ENCODE measurements around the gene MCRIP1. TPM values are rescaled to one million over a fixed set of nuclear protein-coding genes. Genes with fewer than 3 reads are reported as not detected.

The MCRIP1 gene
- total RNA-seq, 1 experiment from 2014 or later, result 38.5 TPM

- H3K4me1 Mint-ChIP-seq (ENCODE audit: low read depth, unreplicated experiment), result peaks cover 22% of the 10 kb centered on the region
- intact Hi-C loops (cut with micrococcal nuclease; ENCODE audit: unreplicated experiment), result no loop called here
- peaks cover 45% of the 10 kb centered on the region for H3K27me3 Mint-ChIP-seq (ENCODE audit: unreplicated experiment)
- TF ChIP-seq CTCF (IDR thresholded peaks at IDR 0.05; ENCODE audit: unreplicated experiment), result no peak
- CTCF ChIA-PET, result interaction anchor here (0.7 kb wide), 1 partner anchor 570 kb away, joined by 5 read pairs; no protein-coding TSS in a partner anchor
- H3K9me3 Mint-ChIP-seq (ENCODE audit: low read depth, unreplicated experiment), result peaks cover 3% of the 10 kb centered on the region
- H3K27ac Mint-ChIP-seq (ENCODE audit: unreplicated experiment), result no peak overlapping the region
- H3K36me3 Mint-ChIP-seq (ENCODE audit: insufficient read depth, unreplicated experiment), result peaks cover 5% of the 10 kb centered on the region
- no TSS peak for BruUV-seq (replicated peaks)
- no peak overlapping the region for H3K4me3 Mint-ChIP-seq (ENCODE audit: low read depth, unreplicated experiment)
- DNase-seq, result no peak
These were observed 21.2 kb downstream of the MCRIP1 start for GRCh38 chr17:81811705-81812570.

GRCh38 chr17:81810892-81811704, 22.0 kb downstream of the MCRIP1 start:
- H3K27me3 Mint-ChIP-seq (ENCODE audit: unreplicated experiment), result peaks cover 51% of the 10 kb centered on the region
- H3K27ac Mint-ChIP-seq (ENCODE audit: unreplicated experiment), result no peak overlapping the region
- no peak for DNase-seq
- peaks cover 13% of the 10 kb centered on the region for H3K4me1 Mint-ChIP-seq (ENCODE audit: low read depth, unreplicated experiment)
- BruUV-seq (replicated peaks), result no TSS peak
- no peak for TF ChIP-seq CTCF (IDR thresholded peaks at IDR 0.05; ENCODE audit: unreplicated experiment)
- CTCF ChIA-PET, result interaction anchor here (0.7 kb wide), 1 partner anchor 569 kb away, joined by 5 read pairs; no protein-coding TSS in a partner anchor
- intact Hi-C loops (cut with micrococcal nuclease; ENCODE audit: unreplicated experiment), result no loop called here
- peaks cover 3% of the 10 kb centered on the region for H3K9me3 Mint-ChIP-seq (ENCODE audit: low read depth, unreplicated experiment)
- H3K36me3 Mint-ChIP-seq (ENCODE audit: insufficient read depth, unreplicated experiment), result peaks cover 5% of the 10 kb centered on the region
- H3K4me3 Mint-ChIP-seq (ENCODE audit: low read depth, unreplicated experiment), result no peak overlapping the region

- peaks cover 57% of the 10 kb centered on the region for H3K27me3 Mint-ChIP-seq (ENCODE audit: unreplicated experiment)
- no peak for TF ChIP-seq CTCF (IDR thresholded peaks at IDR 0.05; ENCODE audit: unreplicated experiment)
- peaks cover 3% of the 10 kb centered on the region for H3K9me3 Mint-ChIP-seq (ENCODE audit: low read depth, unreplicated experiment)
- H3K4me3 Mint-ChIP-seq (ENCODE audit: low read depth, unreplicated experiment), result no peak overlapping the region
- peaks cover 5% of the 10 kb centered on the region for H3K36me3 Mint-ChIP-seq (ENCODE audit: insufficient read depth, unreplicated experiment)
- intact Hi-C loops (cut with micrococcal nuclease; ENCODE audit: unreplicated experiment), result no loop called here
- CTCF ChIA-PET, result no interaction called here
- DNase-seq, result no peak
- H3K27ac Mint-ChIP-seq (ENCODE audit: unreplicated experiment), result no peak overlapping the region
- no TSS peak for BruUV-seq (replicated peaks)
- peaks cover 8% of the 10 kb centered on the region for H3K4me1 Mint-ChIP-seq (ENCODE audit: low read depth, unreplicated experiment)
These were observed 22.6 kb downstream of the MCRIP1 start for GRCh38 chr17:81810476-81810875.

- Mint-ChIP-seq H3K36me3 (ENCODE audit: insufficient read depth, unreplicated experiment) (peaks cover 5% of the 10 kb centered on the region), H3K4me1 (ENCODE audit: low read depth, unreplicated experiment) (peaks cover 7% of the 10 kb centered on the region), H3K4me3 (ENCODE audit: low read depth, unreplicated experiment) (no peak overlapping the region), H3K9me3 (ENCODE audit: low read depth, unreplicated experiment) (peaks cover 3% of the 10 kb centered on the region), H3K27me3 (ENCODE audit: unreplicated experiment) (peaks cover 66% of the 10 kb centered on the region), H3K27ac (ENCODE audit: unreplicated experiment) (no peak overlapping the region)
- BruUV-seq (replicated peaks), result no TSS peak
- DNase-seq, result no peak
- CTCF ChIA-PET, result no interaction called here
- intact Hi-C loops (cut with micrococcal nuclease; ENCODE audit: unreplicated experiment), result no loop called here
- no peak for TF ChIP-seq CTCF (IDR thresholded peaks at IDR 0.05; ENCODE audit: unreplicated experiment)
These were observed 23.5 kb downstream of the MCRIP1 start for GRCh38 chr17:81809556-81809998.
